HEK293 (cell line): ENCODE results near the gene ANO3.

Source experiments
- CTCF ChIA-PET: fragments of 350-600 bp; formaldehyde crosslinking; extraction: SDS; loops from one replicate; lab custom pipeline; 2021; ENCODE audit warnings: antibody characterized with exemption; lab: Yijun Ruan, JAX
- POLR2A ChIA-PET: fragments of 300-600 bp; formaldehyde crosslinking; extraction: SDS; loops from one replicate; lab custom pipeline; 2020; ENCODE audit warnings: antibody characterized with exemption, inconsistent platforms; lab: Yijun Ruan, JAX
- H3K27ac ChIP-seq: fragments of 200-500 bp; sonication (Bioruptor generic); 2 replicates; pipeline ENCODE4 v1.5.1; 2014; ENCODE audit warnings: low read depth, low read length, control low read depth, inconsistent platforms; ENCODE audit errors: extremely low read depth
- H3K36me3 ChIP-seq, 2 experiments: fragments of 200-500 bp in 1 of 2; sonication (Bioruptor generic) in 1 of 2; 1 replicate in 1 of 2; 2 replicates in 1 of 2; pipeline ENCODE4 v1.5.1; 2014 to 2017; ENCODE audit warnings: inconsistent platforms in 2 of 2, low read length in 2 of 2; ENCODE audit not compliant: control insufficient read depth in 2 of 2, insufficient read depth in 1 of 2
- H3K4me1 ChIP-seq: fragments of 200-500 bp; sonication (Bioruptor generic); 2 replicates; pipeline ENCODE4 v1.5.1; 2014; ENCODE audit warnings: mild to moderate bottlenecking, low read length, inconsistent platforms; ENCODE audit not compliant: control insufficient read depth, insufficient read depth
- H3K4me3 ChIP-seq: 2 replicates; pipeline ENCODE4 v1.5.1; 2011; ENCODE audit warnings: low read depth, mild to moderate bottlenecking, control low read depth, low read length, moderate library complexity
- H3K9me3 ChIP-seq: fragments of 200-500 bp; sonication (Bioruptor generic); 2 replicates; pipeline ENCODE4 v1.5.1; 2014; ENCODE audit warnings: low read depth, low read length, inconsistent platforms; ENCODE audit not compliant: control insufficient read depth, insufficient read depth
- HOXD13 ChIP-seq: sonication (generic); formaldehyde crosslinking; IDR thresholded peaks from 2 replicates; pipeline ENCODE4 v1.8.0; 2022; ENCODE audit warnings: missing genetic modification reagents, borderline replicate concordance
- MEIS1 ChIP-seq: sonication (generic); formaldehyde crosslinking; IDR thresholded peaks from 2 replicates; pipeline ENCODE4 v1.8.1; 2022; ENCODE audit warnings: missing genetic modification reagents, mild to moderate bottlenecking, borderline replicate concordance
- OVOL3 ChIP-seq: fragments of 450-650 bp; formaldehyde crosslinking; IDR thresholded peaks from 2 replicates; pipeline ENCODE4 v1.5.1; 2016; ENCODE audit warnings: missing biosample characterization, missing genetic modification characterization
- PBX3 ChIP-seq: sonication (generic); formaldehyde crosslinking; IDR thresholded peaks from 2 replicates; pipeline ENCODE4 v1.8.1; 2022; ENCODE audit warnings: mild to moderate bottlenecking, moderate library complexity, missing genetic modification reagents
- WT1 ChIP-seq: fragments of 450-650 bp; formaldehyde crosslinking; IDR thresholded peaks from 2 replicates; pipeline ENCODE4 v1.5.1; 2016; ENCODE audit warnings: missing biosample characterization, missing genetic modification characterization
- ZBTB20 ChIP-seq: fragments of 450-650 bp; formaldehyde crosslinking; IDR thresholded peaks from 2 replicates; pipeline ENCODE4 v1.5.1; 2016; ENCODE audit warnings: missing biosample characterization, missing genetic modification characterization
- ZBTB21 ChIP-seq: fragments of 450-650 bp; formaldehyde crosslinking; IDR thresholded peaks from 2 replicates; pipeline ENCODE4 v1.5.1; 2017; ENCODE audit warnings: missing biosample characterization, missing genetic modification characterization
- ZFHX2 ChIP-seq: fragments of 450-650 bp; formaldehyde crosslinking; conservative IDR thresholded peaks from 2 replicates; pipeline ENCODE4 v1.5.1; 2016; ENCODE audit warnings: missing biosample characterization, missing genetic modification characterization
- ZNF112 ChIP-seq: fragments of 450-650 bp; formaldehyde crosslinking; IDR thresholded peaks from 2 replicates; pipeline ENCODE4 v1.5.0; 2017; ENCODE audit warnings: missing biosample characterization, missing genetic modification characterization
- ZNF175 ChIP-seq: fragments of 450-650 bp; formaldehyde crosslinking; IDR thresholded peaks from 2 replicates; pipeline ENCODE4 v1.5.1; 2016; ENCODE audit warnings: missing biosample characterization, missing genetic modification characterization
- ZNF211 ChIP-seq: fragments of 450-650 bp; formaldehyde crosslinking; IDR thresholded peaks from 2 replicates; pipeline ENCODE4 v1.5.1; 2016; ENCODE audit warnings: low read depth, missing biosample characterization, missing genetic modification characterization
- ZNF26 ChIP-seq: fragments of 450-650 bp; formaldehyde crosslinking; IDR thresholded peaks from 2 replicates; pipeline ENCODE4 v1.5.1; 2016; ENCODE audit warnings: missing biosample characterization, missing genetic modification characterization
- ZNF274 ChIP-seq, 2 experiments: fragments of 200-500 bp in 1 of 2; fragments of 450-650 bp in 1 of 2; sonication (Bioruptor generic) in 1 of 2; formaldehyde crosslinking in 1 of 2; IDR thresholded peaks; 2 replicates each; pipeline versions ENCODE4 v1.5.1 to v1.6.1; 2014 to 2016; ENCODE audit warnings: borderline replicate concordance in 1 of 2, inconsistent platforms in 1 of 2, low read length in 1 of 2, missing biosample characterization in 1 of 2, missing genetic modification characterization in 1 of 2
- ZNF449 ChIP-seq: fragments of 450-650 bp; formaldehyde crosslinking; IDR thresholded peaks from 2 replicates; pipeline ENCODE4 v1.5.1; 2017; ENCODE audit warnings: missing biosample characterization, mild to moderate bottlenecking, missing genetic modification characterization, moderate library complexity
- ZNF521 ChIP-seq: fragments of 450-650 bp; formaldehyde crosslinking; IDR thresholded peaks from 2 replicates; pipeline ENCODE4 v1.5.1; 2017; ENCODE audit warnings: missing biosample characterization, mild to moderate bottlenecking, missing genetic modification characterization
- ZNF707 ChIP-seq: fragments of 450-650 bp; formaldehyde crosslinking; IDR thresholded peaks from 2 replicates; pipeline ENCODE4 v1.5.1; 2016; ENCODE audit warnings: missing biosample characterization, missing genetic modification characterization
- ZNF830 ChIP-seq: fragments of 450-650 bp; IDR thresholded peaks from 2 replicates; pipeline ENCODE4 v1.5.0; 2018; ENCODE audit warnings: missing biosample characterization, missing genetic modification characterization, low read depth, mild to moderate bottlenecking, moderate library complexity
- TF ChIP-seq, protein P1 (sequence below): fragments of 450-650 bp; formaldehyde crosslinking; optimal IDR thresholded peaks from 2 replicates; pipeline ENCODE3; 2016; ENCODE audit warnings: missing biosample characterization, mild to moderate bottlenecking, missing genetic modification characterization
- TF ChIP-seq, protein P2 (sequence below): fragments of 450-650 bp; formaldehyde crosslinking; IDR thresholded peaks from 2 replicates; pipeline ENCODE4 v1.5.1; 2017; ENCODE audit warnings: missing biosample characterization, missing genetic modification characterization
- TF ChIP-seq, protein P3 (sequence below): IDR thresholded peaks from 2 replicates; pipeline ENCODE4 v1.6.1; 2011; ENCODE audit warnings: mild to moderate bottlenecking, low read depth, low read length, borderline replicate concordance
- TF ChIP-seq, protein P4 (sequence below): fragments of 450-650 bp; formaldehyde crosslinking; IDR thresholded peaks from 2 replicates; pipeline ENCODE4 v1.5.1; 2016; ENCODE audit warnings: missing biosample characterization, missing genetic modification characterization

Gene ANO3

GRCh38 chr11:26333906-26334305 is 2.0 kb downstream of the ANO3 start:
- no peak overlapping the region for H3K4me3 ChIP-seq
- no peaks in the 10 kb centered on the region for H3K4me1 ChIP-seq
- no peaks in the 10 kb centered on the region for H3K9me3 ChIP-seq
- no peak overlapping the region for H3K27ac ChIP-seq
- POLR2A ChIA-PET = no interaction called here
- H3K36me3 ChIP-seq = no peaks in the 10 kb centered on the region
- TF ChIP-seq HOXD13 (CRISPR knock-in tag) (no peak), ZNF830 (no peak)
- TF ChIP-seq, protein P1, sequence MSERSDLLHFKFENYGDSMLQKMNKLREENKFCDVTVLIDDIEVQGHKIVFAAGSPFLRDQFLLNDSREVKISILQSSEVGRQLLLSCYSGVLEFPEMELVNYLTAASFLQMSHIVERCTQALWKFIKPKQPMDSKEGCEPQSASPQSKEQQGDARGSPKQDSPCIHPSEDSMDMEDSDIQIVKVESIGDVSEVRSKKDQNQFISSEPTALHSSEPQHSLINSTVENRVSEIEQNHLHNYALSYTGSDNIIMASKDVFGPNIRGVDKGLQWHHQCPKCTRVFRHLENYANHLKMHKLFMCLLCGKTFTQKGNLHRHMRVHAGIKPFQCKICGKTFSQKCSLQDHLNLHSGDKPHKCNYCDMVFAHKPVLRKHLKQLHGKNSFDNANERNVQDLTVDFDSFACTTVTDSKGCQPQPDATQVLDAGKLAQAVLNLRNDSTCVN = no peak
- CTCF ChIA-PET = interaction anchor here (0.6 kb wide), 1 partner anchor 82 kb away, joined by 3 read pairs; no protein-coding TSS in a partner anchor

DNA sequence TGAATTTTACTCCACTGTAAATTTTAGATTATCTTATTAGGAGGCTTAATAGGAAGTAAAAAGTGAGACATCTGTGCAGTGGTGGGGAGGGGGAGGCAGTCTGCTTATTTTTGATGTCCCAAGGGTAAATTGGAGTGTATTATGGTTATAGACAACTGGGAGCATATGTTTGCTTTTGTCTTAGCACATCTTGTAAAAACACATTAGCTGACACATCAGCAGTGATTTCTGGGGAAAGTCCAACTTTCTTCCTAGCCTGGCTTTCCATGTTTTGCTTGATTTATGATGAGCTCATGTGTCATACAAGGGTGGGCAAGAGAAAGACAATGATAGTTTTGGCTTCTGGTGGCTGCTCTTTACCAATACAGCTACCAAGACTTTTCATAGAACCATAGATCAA is 4.0 kb downstream of the ANO3 start:
- TF ChIP-seq ZBTB20 (tag by site-specific recombination) = no peak
- TF ChIP-seq OVOL3 = no peak
- TF ChIP-seq, protein P2, sequence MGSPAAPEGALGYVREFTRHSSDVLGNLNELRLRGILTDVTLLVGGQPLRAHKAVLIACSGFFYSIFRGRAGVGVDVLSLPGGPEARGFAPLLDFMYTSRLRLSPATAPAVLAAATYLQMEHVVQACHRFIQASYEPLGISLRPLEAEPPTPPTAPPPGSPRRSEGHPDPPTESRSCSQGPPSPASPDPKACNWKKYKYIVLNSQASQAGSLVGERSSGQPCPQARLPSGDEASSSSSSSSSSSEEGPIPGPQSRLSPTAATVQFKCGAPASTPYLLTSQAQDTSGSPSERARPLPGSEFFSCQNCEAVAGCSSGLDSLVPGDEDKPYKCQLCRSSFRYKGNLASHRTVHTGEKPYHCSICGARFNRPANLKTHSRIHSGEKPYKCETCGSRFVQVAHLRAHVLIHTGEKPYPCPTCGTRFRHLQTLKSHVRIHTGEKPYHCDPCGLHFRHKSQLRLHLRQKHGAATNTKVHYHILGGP = no peak
- no peak for TF ChIP-seq ZNF449
- peak; percentile 36; the same call in 1 of the 2 replicates for TF ChIP-seq WT1
- TF ChIP-seq, all 188 proteins: peak for 1
- ChIA-PET POLR2A (no interaction called here), CTCF (no interaction called here)
- Histone ChIP-seq H3K27ac (no peak overlapping the region), H3K4me3 (no peak overlapping the region), H3K9me3 (no peaks in the 10 kb centered on the region), H3K36me3 (no peaks in the 10 kb centered on the region), H3K4me1 (no peaks in the 10 kb centered on the region)

DNA sequence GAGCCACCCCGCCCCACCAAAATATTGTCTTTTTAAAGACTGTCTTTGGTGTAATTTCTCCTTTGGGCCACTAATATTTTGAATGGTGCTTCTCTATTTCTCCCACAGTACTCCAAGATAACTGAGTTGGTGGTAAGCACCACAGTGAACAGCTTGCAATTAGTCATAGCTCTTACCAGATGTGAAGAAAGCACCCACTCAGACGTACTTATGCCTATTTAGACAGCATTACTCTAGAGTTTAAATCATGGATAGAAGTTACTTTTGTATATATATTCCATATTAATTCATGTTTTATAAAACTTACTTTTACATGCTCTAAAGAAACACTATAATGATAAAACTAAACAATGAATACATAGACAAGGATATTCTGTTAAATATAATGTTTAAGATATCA is 12.7 kb downstream of the ANO3 start:
- no peaks in the 10 kb centered on the region for H3K4me1 ChIP-seq
- TF ChIP-seq, protein P3, sequence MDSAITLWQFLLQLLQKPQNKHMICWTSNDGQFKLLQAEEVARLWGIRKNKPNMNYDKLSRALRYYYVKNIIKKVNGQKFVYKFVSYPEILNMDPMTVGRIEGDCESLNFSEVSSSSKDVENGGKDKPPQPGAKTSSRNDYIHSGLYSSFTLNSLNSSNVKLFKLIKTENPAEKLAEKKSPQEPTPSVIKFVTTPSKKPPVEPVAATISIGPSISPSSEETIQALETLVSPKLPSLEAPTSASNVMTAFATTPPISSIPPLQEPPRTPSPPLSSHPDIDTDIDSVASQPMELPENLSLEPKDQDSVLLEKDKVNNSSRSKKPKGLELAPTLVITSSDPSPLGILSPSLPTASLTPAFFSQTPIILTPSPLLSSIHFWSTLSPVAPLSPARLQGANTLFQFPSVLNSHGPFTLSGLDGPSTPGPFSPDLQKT = no peak
- TF ChIP-seq, protein P4, sequence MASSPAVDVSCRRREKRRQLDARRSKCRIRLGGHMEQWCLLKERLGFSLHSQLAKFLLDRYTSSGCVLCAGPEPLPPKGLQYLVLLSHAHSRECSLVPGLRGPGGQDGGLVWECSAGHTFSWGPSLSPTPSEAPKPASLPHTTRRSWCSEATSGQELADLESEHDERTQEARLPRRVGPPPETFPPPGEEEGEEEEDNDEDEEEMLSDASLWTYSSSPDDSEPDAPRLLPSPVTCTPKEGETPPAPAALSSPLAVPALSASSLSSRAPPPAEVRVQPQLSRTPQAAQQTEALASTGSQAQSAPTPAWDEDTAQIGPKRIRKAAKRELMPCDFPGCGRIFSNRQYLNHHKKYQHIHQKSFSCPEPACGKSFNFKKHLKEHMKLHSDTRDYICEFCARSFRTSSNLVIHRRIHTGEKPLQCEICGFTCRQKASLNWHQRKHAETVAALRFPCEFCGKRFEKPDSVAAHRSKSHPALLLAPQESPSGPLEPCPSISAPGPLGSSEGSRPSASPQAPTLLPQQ (tag by site-specific recombination) = no peak
- no peak for TF ChIP-seq ZNF707
- TF ChIP-seq ZNF26 (tag by site-specific recombination) = no peak
- no peak for TF ChIP-seq ZNF175 (tag by site-specific recombination)
- no peak for TF ChIP-seq MEIS1 (CRISPR knock-in tag)
- no peak for TF ChIP-seq ZNF211 (tag by site-specific recombination)
- TF ChIP-seq ZFHX2 = no peak
- TF ChIP-seq ZBTB21 (tag by site-specific recombination) = no peak
- no peak for TF ChIP-seq PBX3 (CRISPR knock-in tag)
- TF ChIP-seq ZNF521 (tag by site-specific recombination) = no peak
- no peak for TF ChIP-seq ZNF274 (IDR thresholded peaks at IDR 0.05; ENCODE audit: low read length)
- no peak for TF ChIP-seq ZNF274 (tag by site-specific recombination; IDR thresholded peaks at IDR 0.05; ENCODE audit: borderline replicate concordance)
- TF ChIP-seq ZNF112 = no peak
- TF ChIP-seq, all 188 proteins: peak for 0
- CTCF ChIA-PET = no interaction called here
- POLR2A ChIA-PET = no interaction called here
- H3K9me3 ChIP-seq = no peaks in the 10 kb centered on the region
- no peak overlapping the region for H3K27ac ChIP-seq
- H3K4me3 ChIP-seq = no peak overlapping the region
- H3K36me3 ChIP-seq = no peaks in the 10 kb centered on the region
